DMS53 treated with DMSO at 0.1 percent for 48 hours (cell line): ENCODE data around the gene SETD1A.
A peak's percentile ranks its signal among the peaks of the same experiment; 100 is the strongest.
"Not testable (repeated sequence)": the region's sequence is repeated elsewhere in the genome, so short reads cannot be mapped to it uniquely, and the experiment has no call there.

Experiments used
- DNase-seq: peaks from one replicate; lab custom pipeline; 2025; ENCODE audit not compliant: unreplicated experiment; lab: John Stamatoyannopoulos, UW

Gene SETD1A

DNA sequence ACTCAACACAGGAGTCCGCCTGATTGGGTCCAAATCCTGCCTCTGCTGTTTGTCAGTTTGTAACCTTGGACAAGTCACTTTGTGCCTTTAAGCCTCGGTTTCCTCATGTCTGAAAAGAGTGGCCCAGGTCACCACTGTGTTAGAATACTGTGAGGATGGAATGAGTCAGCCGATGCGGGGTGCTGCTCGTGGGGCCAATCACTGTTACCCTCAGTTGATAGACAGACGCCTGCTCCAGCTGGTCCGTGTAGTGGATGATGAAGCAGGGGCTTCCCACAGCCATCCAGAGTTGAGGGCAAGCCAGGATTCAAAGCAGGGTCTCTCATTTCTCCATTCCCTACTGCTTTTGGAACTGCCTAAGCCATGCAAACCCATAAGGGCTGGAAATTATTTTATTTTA, 28.4 kb upstream of the SETD1A start:
- no peak for DNase-seq

GRCh38 chr16:30930160-30930571, 27.4 kb upstream of the SETD1A start:
- DNase-seq = no peak

DNA sequence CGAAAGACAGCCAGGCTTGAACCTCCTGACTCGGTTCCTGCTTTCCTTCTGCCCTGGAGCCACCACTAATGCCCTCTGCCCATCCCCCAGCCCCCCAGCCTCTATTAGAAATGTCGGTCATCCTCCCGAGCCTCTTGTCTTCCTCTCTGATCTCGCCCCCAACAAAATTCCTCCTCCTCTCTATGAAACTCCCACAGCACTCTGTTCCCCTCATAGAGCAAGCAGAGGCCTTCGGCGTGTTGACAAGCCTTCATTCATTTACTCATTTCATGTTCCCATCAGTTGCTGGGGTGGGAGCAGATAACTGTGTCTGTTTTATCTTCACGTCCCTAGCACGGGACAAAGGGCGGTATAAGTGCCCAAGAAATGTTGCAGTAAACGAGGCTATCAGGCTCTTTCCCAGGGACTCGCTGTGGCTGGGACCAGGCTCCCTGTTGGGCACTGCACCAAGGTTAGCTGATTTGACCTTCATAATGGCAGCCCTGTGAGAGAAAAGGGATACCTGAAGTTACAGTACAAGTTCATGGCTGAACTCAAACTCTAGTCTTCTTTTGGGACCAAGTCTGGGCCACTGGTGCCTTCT, 26.4 kb upstream of the SETD1A start:
- no peak for DNase-seq

GRCh38 chr16:30934827-30935557, 22.6 kb upstream of the SETD1A start:
- peak; percentile 25 for DNase-seq

- DNase-seq = no peak
These were observed 19.9 kb upstream of the SETD1A start for GRCh38 chr16:30937692-30938091.

- DNase-seq = not testable (repeated sequence)
These were observed 18.0 kb upstream of the SETD1A start for GRCh38 chr16:30939571-30939970.

DNA sequence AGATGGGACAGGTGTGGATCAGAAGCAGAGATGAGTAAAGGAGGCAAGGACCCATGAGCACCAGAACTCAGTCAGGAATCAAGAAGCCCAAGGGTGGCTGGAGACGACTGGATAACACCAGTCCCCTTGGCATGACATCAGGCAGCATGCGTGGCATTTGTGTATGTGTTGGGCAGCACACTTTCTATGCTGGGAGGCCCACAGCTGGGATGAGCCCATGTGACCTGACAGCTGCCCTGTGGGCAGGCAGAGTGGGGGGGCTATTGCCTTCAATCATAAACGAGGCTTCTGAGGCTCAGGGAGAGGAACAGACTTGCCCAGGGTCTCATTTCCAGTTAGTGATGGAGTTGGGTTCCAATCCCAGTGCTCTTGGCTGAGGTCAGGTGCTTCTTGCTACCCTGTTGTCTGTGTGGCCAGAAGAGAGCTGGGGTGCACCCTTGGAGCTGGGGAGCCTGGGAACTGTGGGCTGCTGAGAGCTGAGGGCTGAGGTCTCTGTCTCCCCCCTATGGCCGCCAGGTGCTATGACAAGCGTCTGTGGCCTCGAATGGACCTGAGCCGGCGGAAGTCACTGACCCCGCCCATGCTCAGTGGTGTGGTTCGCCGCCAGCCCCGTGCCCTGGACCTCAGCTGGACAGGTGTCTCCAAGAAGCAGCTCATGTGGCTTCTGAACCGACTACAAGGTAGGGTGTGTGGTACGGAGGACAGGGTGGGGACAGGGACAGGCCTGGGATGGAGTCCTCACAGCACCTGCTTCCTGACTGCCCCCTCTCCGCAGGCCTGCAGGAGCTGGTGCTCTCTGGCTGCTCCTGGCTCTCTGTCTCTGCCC, 15.7 kb upstream of the SETD1A start:
- peak; percentile 69 for DNase-seq

DNA sequence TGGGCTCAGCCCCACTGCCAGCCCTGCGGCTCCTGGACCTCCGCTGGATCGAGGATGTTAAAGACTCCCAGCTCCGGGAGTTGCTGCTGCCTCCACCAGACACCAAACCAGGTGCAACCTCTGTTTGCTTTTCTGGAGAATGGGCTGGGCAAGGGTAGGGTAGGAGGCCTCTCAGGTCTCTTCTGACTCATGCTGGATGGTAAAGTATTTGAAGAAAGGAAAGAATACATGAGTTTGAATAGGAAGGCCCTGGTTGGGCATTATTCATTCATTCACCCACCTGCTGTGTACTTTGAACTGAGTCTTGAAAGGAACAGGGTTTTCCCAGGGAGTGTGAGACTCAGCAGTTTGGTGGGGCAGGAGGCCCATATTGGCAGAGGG, 15.1 kb upstream of the SETD1A start:
- peak; percentile 50 for DNase-seq

GRCh38 chr16:30944352-30944751, 13.2 kb upstream of the SETD1A start:
- no peak for DNase-seq

DNA sequence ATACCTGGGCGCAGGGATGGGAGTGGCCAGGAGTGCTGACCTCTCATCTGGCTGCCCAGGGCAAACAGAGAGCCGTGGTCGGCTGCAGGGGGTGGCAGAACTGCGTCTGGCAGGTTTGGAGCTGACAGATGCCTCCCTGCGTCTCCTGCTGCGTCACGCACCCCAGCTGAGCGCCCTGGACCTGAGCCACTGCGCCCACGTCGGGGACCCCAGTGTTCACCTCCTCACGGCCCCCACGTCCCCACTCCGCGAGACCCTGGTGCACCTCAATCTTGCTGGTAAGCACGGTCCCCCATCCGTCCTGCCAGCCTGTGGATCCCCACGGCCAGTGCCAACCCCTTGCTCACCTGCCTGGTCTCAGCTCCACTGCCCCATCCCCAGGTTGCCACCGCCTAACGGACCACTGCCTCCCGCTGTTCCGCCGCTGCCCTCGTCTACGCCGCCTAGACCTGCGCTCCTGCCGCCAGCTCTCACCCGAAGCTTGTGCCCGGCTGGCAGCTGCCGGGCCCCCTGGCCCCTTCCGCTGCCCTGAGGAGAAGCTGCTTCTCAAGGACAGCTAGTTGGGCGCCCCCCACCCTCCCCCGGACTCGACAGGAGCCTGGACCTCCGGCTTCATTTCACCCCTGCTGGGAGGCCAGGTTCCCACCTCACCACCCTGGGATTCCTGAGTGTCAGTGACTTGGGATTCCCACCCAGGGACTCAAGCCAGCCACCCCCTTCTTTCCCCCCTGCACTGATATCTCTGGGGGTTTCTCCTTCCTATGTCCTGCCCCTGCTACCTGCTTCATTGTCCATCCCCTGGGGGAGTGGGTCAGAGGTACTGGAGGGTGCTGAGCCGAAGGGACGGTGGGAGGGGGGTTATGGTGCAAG, 10.6 kb upstream of the SETD1A start:
- no peak for DNase-seq

- DNase-seq = no peak
These were observed 10.1 kb upstream of the SETD1A start for GRCh38 chr16:30947541-30947858.

- peak; percentile 82 for DNase-seq
These were observed 9.5 kb upstream of the SETD1A start for GRCh38 chr16:30947859-30948666.

- peak; percentile 38 for DNase-seq
These were observed 8.6 kb upstream of the SETD1A start, which contains the start of gene ORAI3 for GRCh38 chr16:30948667-30949649. TSS of gene ORAI3 (plus strand) at chr16:30949068. CDS start at chr16:30949290, 222 bp downstream.

DNA sequence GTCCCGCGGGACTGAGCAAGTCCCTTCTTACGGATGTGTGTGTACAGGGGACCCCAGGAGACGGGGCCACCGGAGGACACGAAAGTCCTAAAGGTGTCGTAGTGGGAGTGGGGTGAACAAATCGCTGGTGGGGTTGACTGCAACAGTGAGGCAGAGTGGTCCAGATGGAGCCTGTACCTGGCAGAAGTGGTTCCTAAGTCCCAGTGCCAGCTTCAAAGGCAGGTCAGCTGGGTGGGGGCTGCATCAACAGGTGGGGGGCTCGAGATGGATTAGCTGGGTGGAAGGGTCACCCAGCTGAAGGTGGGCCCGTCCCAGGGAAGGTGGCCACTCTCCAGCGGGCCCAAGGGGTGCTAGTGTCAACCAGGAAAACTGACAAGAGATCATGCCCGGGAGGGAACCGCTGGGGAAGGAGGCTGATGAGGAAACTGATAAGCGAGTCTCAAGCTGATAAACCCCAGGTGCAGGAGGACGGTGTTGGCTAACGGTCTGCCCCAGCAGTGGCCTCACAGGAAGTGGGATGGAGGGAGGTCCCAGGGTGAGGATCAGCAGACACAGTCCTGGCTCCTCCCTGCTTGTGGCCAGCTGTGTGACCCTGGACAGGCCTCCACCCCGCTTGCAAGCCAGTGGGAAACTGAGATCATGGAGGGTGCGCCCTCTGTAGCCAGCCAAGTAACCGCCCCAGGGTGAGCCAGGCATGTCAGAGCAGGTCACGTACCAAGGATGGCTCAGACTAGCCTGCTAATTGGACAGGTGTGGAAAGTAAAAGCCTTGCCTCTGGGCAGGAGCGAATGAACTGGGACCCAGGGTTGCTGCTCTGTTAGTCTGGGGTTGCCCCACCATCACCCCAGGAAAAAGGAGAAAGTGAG, 7.7 kb upstream of the SETD1A start:
- peak; percentile 37 for DNase-seq

GRCh38 chr16:30950516-30951065, 7.0 kb upstream of the SETD1A start:
- no peak for DNase-seq

GRCh38 chr16:30951193-30951592, 6.4 kb upstream of the SETD1A start:
- no peak for DNase-seq

GRCh38 chr16:30951750-30952149, 5.8 kb upstream of the SETD1A start:
- no peak for DNase-seq

DNA sequence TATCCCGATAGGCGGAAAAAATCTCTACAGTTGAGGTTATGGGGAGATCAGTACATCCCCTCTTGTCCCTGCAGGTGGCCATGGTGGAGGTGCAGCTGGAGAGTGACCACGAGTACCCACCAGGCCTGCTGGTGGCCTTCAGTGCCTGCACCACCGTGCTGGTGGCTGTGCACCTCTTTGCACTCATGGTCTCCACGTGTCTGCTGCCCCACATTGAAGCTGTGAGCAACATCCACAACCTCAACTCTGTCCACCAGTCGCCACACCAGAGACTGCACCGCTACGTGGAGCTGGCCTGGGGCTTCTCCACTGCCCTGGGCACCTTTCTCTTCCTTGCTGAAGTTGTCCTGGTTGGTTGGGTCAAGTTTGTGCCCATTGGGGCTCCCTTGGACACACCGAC, 4.4 kb upstream of the SETD1A start:
- no peak for DNase-seq
